GM18508 (cell line): ENCODE data around the gene SUPT20H.

Experiments used
- ATAC-seq: cut with Tn5 transposase; IDR thresholded peaks from one replicate; pipeline ENCODE4 v1.9.1; 2021; ENCODE audit warnings: moderate number of reproducible peaks; ENCODE audit not compliant: insufficient read depth, unreplicated experiment

Gene SUPT20H

DNA sequence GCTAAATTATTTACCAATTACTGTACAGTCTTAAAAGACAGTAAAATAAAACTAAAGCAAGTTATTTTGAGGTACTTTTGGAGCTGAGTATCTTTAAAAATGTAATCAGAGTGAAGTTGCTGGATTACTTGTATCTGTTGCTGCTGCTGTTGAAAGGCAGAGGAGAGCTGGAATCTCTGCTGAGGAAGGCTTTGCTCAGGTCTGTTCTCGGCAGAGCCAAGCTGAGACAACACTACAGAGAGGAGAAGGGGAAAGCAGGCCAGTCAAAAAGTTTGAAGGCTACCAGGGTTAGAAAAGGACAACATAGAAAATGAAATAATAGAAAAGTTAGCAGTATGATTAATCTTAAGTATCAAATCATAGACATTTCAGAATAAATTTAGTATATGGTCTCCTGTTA, 49.1 kb downstream of the SUPT20H start:
- ATAC-seq = no peak

DNA sequence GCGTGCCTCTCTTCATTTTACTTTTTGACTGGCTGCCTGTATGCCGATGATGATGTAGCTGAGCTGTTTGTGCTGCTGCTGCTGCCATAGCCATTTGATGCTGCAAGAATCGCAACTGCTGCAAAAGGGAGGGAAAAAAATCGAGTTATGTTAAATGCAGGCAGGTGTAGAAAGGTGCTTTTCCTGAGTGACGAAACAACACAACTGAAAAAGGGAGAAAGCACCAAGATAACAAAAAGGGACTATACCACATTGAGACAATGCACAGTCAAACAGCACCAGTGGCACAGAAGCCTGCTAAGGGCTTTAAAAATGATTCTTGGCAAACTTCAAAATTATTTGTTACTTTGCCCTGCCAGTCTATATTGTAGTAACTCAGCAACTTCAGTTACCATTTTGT, 49.8 kb downstream of the SUPT20H start:
- ATAC-seq = no peak

DNA sequence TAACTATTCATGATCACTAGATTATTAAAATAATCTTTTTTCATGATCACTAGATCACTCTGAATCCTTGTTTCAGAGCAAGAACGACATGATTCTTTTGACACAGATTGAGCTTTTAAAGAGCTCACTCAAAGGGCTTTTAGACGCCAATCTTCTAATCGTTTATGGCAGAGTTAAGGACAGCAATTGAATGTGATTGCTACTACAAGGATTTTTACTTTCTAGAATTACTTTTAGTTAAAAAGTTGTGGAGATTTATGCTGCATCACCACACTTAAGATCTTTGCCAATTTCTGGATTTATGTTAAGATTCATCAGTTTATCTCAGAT, 57.6 kb downstream of the SUPT20H start:
- no peak for ATAC-seq

DNA sequence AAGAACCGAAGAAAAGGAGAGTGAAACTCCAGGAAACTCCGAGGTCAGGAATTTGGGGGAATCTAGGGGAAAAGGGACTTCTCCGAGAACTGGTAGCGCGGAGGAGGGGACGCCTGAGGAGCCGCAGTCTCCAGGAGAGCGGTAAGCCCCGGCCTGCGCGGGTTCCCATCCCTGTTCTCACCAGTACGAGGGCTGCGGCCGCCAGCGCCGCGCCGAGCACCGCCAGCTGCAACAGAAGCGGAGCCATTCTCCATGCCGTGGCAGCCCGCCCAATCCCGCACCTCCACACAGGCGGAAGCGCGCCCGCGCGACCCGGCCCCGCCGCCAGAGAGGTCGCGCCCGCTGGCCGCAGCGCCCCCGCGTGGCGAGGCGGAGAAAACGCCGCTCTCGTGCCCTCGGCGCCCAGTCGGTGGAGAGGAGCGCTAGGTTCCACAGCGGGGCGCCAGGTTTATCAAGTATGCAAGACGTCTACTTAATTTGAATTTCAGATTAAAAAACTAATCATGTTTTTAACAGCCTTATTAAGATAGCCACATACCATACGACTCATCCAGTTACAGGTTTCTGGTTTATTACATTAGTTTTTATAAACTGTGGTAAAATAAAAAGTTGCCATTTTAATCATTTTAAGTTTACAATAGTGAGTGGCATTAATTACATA, 60.3 kb downstream of the SUPT20H start, which contains the start of gene ALG5:
TSS of gene ALG5 (minus strand) at position 287 of the 661 bp plus-strand sequence. CDS start at position 247, 40 bp downstream.
- peak; percentile 42 for ATAC-seq

DNA sequence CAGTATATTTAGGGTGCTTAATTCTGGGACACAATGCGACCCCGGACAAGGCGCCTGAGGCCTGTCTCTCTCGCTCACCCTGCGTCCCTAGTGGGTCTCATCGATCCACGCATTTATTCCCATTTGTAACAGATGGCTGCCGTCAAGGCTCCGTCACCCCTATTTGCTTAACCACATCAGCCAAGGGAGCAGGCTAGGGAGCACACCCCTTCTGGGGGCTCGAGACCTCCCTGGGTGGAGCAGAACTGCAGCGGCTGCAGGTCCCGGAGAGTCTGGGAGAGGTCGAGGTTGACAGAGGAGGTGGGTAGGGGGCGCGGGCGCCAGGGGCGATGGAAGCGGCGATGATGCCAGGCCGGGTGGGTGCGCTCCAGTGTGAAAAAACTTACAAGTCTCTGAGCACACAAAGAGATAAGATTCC, 60.9 kb downstream of the SUPT20H start:
- ATAC-seq = no peak

DNA sequence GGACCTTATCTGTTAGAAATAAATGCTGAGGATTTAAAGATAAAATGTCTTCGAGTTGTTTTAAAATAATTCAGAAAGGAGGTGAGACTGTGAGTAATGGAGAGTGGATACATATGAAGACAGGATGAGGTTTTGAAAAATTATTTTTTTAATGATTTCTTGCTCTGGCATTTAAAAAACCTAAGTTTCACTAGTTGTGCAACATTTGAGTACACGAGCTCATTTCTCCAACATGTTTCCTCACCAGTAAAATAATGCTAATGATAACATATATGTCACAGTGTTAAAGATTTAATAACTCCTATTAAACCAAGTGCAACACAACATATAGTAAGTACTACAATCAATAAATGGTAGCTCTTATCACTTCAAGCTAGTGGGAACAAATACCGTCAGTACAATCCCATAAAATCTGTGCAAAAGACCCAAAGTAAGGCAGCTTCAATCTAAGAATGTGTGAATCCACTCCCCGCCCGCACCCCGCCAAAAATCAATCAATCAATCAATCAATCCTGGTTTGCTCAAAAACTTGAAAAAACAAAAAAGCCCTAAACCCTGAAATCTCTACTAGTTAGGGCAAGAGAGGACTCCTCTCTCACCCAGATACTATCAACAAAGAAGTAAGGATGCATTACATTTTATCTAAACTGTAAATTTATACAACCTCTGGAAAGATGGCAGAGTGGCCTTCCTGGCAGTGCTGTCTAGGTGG, 61.6 kb downstream of the SUPT20H start:
- no peak for ATAC-seq

DNA sequence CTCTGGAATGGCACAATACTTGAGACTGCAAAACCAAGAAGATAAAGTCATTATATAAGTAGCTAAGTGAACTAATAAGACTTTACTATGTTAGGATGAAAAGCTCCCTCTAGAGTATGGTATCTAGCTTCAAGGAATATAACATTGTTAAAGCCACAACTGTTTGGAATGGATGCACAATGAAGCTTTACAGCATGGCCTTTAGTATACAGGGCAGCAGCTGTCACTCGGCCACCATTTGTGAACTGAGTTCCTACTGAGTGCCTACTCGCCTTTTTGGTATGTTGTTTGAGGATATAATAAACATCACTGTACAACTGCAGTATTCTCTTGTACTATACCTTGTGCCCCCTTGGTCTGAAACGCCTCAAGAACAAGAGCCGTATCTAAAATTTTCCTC, 67.1 kb downstream of the SUPT20H start:
- ATAC-seq = no peak

DNA sequence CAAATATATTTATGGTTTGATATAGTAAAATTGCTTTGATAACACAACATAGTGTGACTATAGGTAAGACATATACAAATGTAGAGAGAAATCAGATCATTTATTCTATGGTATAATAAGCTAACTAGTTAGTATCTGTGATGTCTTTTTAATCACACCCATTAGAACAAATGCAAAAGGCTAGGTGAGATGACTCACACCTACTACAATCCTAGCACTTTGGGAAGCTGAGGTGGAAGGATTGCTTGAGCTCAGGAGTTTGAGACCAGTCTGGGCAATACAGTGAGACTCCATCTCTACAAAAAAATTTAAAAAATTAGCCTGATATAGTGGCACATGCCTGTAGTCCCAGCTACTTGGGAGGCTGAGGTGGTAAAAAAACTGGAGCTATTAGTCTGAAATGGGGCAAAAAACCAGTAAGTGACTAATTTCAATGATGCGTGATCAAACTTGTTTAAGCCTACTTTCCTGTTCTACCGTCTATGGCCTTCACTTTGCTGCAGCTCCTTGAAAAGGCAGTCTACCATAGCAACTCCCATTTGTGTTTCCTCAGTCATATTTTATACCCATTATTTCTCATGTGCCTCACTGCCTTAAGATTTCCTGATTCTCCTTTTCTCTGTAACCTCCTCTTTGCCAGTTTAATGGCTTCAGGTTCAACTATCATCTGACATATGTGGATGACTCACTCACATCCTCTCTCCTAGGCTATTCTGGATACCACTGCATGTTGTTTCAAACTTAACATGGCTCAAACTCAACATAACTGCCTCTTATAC, 72.8 kb downstream of the SUPT20H start:
- ATAC-seq = no peak

DNA sequence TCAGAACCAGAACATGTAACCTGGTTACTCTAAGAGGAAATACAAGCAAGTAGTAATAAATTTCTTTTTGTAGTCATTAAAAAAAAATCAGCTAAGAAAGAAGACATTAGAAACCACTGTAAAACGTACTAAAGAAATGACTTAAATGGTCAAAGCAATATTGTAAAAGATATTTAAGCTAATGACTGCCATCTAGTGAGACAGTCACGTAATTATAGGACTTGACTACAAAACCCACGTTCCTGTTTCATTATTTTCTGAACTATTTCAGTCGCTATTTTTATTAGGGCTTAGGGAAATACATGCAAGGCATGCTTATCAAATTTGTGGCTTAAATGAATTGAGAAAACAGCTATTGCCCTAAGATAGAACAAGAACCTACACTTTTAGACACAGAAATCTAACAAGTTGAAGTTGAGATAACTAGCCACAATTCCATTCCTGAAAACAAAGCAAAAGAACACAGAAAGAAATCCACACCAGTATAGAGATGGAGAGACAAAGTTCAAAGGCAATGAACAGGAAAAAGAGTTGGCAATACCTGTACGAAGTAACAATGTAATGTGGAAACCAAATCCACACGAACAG, 78.2 kb downstream of the SUPT20H start:
- ATAC-seq = no peak

DNA sequence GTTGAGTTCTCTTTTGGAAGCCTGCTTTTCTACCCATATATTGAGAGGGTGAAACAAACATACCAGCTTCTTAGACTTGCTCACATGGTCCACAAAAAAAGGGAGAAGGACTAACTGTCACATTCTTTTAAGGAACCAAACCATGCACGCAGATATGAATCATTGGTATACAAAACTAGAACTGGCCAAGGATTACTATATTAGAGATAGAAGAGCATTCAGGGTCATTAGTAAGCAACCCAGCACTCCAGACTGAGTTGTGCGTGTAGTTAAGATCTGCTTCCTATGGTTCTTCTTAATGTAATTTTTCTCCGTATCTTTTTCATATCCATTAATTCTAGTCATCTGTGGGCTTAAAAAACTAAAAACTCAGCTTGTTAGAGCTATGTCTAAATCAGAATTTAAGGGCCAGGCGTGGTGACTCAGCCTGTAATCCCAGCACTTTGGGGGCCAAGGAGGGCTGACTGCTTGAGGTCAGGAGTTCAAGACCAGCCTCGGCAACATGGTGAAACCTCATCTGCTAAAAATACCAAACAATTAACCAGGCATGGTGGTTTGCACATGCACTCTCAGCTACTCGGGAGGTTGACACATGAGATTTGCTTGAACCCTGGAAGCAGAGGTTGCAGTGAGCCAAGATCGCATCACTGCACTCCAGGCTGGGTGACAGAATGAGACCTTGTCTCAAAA, 80.0 kb downstream of the SUPT20H start:
- no peak for ATAC-seq

DNA sequence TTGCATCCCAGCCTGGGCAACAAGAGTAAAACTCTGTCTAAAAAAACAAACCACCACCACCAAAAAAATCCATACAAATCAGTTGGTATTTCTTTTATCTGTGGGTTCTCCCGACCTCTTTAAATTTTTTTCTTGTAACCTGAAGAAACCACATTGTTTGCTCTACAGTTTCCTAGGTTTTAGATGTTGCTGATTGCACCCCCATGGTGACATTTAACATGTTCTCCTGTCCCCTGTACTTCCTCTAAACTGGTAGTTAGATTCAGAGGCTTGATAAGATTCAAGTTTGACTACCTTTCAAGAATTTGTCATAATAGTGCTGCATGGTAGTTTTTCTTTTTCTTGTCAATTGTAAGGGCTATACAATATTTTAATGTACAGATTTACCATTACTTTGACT, 84.3 kb downstream of the SUPT20H start:
- no peak for ATAC-seq

DNA sequence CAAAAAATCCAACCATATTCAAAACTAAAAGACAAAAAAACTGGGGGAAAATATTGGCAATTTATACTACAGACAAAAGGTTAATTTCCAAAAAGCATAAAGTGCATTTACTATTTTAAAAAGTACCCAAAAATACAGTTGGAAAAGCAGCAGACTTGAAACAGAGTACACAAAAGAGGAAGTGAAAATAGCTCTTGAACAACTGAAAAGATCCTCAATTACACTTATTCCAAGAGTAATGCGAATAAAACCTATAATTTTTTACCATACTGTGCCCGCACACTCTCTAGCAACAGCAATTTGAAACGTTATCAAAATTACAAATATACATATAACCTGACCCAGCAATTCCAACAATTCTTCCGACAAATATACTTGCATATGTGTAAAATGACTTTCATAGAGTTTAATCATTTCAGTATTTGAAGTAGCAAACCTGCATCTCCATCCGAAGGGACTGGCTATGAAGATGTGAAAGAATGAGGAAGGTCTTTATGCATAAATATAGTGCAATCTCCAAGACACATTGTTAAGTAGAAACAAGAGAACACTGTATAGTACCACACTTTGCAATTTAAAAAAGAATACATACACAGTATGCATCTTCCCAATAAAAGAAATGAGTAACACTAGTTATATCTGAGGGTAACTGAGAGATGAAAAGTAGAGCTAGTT, 85.7 kb downstream of the SUPT20H start:
- ATAC-seq = peak; percentile 64

DNA sequence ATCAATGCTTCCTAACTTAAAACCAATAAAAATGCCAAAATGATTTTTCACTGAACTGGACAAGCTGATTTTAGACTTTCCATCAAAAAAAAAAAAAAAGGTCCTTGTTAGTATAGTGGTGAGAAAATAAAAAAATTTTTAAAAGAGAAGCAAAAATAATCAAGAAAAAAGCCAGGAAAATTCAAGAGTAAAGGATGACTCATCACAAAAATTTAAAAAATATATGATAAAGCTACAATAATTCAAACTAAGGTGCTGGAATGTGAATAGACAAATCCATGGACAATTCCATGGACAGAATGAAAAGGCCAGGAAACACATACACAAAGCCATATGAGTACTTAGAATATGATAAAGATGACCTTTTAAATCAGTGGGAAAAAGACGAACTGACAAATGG, 86.5 kb downstream of the SUPT20H start:
- no peak for ATAC-seq

DNA sequence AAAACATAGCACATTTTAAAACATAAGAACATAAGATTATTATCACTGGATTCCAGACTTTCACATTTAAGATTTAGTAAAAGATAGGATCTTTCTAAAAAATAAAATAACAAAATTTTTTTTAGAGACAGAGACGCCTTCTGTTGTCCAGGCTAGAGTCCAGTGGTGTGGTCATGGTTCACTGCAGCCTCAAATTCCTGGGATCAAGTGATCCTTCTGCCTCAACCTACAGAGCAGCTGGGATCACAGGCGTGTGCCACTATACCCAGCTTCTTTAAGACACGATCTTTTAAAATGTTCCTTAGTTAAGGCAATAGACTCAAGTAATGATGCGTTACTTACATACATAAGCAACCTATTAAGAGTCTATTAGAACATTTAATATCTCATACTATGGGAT, 93.1 kb downstream of the SUPT20H start:
- no peak for ATAC-seq

DNA sequence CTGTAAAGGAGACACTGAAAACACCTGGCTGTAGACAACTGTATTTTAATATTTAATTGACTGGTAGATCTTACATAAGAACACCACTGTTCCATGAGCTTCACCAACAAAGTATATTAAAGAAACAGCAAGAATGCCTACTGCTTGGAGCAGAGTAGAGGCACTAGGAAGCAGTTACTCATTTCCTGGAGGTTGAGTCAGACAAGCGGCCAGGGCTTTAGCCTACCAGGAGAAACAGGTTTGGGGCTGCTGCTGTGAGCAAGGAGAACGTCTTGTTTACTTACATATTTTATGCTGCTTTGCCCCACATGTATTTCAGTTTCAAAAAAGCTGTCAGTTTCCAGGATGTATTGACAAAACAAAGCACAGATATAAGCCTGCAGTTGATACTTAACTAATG, 93.7 kb downstream of the SUPT20H start:
- ATAC-seq = no peak

DNA sequence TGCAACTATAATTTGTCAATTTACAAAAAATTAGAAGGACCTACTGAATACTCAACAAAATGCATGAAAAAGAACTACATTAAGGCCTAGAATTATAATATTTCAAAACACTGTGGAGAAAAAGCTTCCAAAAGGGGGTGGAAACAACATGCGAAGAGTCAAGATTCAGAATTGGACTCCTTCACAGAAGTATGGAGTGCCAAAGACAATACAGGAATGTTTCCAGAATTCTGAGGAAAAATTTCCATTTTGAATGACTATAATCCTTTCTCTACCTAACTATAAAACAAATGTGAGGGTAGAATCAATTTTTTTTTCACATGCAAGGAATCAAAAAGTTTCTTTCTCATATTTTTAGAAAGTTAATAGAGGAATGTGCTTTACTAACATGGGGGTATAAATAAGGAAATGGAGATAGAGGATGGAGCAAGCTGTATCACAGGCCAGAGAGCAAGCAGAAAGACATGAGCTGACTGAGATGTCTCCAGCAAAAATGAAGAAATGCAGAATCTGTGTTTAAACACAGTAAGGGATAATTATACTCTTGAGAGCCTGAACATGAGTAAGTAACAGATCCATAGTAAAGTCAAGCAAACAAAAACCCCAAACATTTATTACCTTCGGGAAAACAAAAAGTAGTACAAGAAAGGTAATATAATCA, 99.9 kb downstream of the SUPT20H start:
- ATAC-seq = no peak
